GM23338 (cell line): ENCODE measurements around the gene CD72. TPM values are rescaled to one million over a fixed set of nuclear protein-coding genes. Genes with fewer than 3 reads are reported as not detected.

Experiments used
- ATAC-seq: fragments of 200-7000 bp; cut with Tn5 transposase; 3 replicates; pipeline ENCODE4 v1.9.1; 2020
- DNase-seq: peaks from one replicate; pipeline ENCODE4 v3.0.0-alpha.2; 2015; ENCODE audit warnings: low spot score
- H2AFZ ChIP-seq: fragments of 200-600 bp; sonication (generic); 2 replicates; pipeline ENCODE4 v1.8.0; 2016; ENCODE audit warnings: antibody characterized with exemption, mild to moderate bottlenecking, moderate library complexity
- H3F3A ChIP-seq: fragments of 200-600 bp; sonication (generic); replicated peaks from 2 replicates; pipeline ENCODE4 v1.8.0; 2017; ENCODE audit warnings: antibody characterized with exemption, mixed run types, low read depth
- H3K27ac ChIP-seq: fragments of 200-600 bp; sonication (generic); 2 replicates; pipeline ENCODE4 v1.6.1; 2016; ENCODE audit warnings: low read depth
- H3K27me3 ChIP-seq: fragments of 200-600 bp; sonication (generic); 2 replicates; pipeline ENCODE4 v1.8.0; 2016; ENCODE audit warnings: mild to moderate bottlenecking, mixed run types, moderate library complexity; ENCODE audit not compliant: insufficient read depth
- H3K36me3 ChIP-seq: fragments of 200-600 bp; sonication (generic); 2 replicates; pipeline ENCODE4 v1.8.0; 2016; ENCODE audit warnings: mild to moderate bottlenecking; ENCODE audit not compliant: insufficient read depth
- H3K4me1 ChIP-seq: fragments of 200-600 bp; sonication (generic); 2 replicates; pipeline ENCODE4 v1.8.0; 2016; ENCODE audit warnings: mild to moderate bottlenecking, moderate library complexity; ENCODE audit not compliant: insufficient read depth
- H3K4me2 ChIP-seq: fragments of 200-600 bp; sonication (generic); 2 replicates; pipeline ENCODE4 v1.7.1; 2017; ENCODE audit warnings: mixed run types
- H3K4me3 ChIP-seq: fragments of 200-600 bp; sonication (generic); 2 replicates; pipeline ENCODE4 v1.6.1; 2016; ENCODE audit warnings: mixed run types
- H3K79me2 ChIP-seq: fragments of 200-600 bp; sonication (generic); replicated peaks from 2 replicates; pipeline ENCODE4 v1.8.0; 2017; ENCODE audit warnings: mild to moderate bottlenecking; ENCODE audit not compliant: insufficient read depth
- H3K9me2 ChIP-seq: fragments of 200-600 bp; sonication (generic); 2 replicates; pipeline ENCODE4 v1.8.0; 2017; ENCODE audit not compliant: insufficient read depth
- H4K20me1 ChIP-seq: fragments of 200-600 bp; sonication (generic); replicated peaks from 2 replicates; pipeline ENCODE4 v1.8.0; 2017; ENCODE audit warnings: mild to moderate bottlenecking; ENCODE audit not compliant: insufficient read depth
- H3K27ac Mint-ChIP-seq: 2 replicates; pipeline ENCODE4 v1.8.0; 2020; ENCODE audit warnings: inconsistent platforms, mild to moderate bottlenecking, moderate library complexity, mixed read lengths
- H3K27me3 Mint-ChIP-seq: 3 replicates; pipeline ENCODE4 v1.8.0; 2022; ENCODE audit warnings: low read depth, mild to moderate bottlenecking, moderate library complexity, mixed read lengths, inconsistent platforms; ENCODE audit not compliant: insufficient read depth, poor library complexity
- H3K36me3 Mint-ChIP-seq: 3 replicates; pipeline ENCODE4 v1.8.0; 2021; ENCODE audit warnings: low read depth, mild to moderate bottlenecking, inconsistent platforms, moderate library complexity, mixed read lengths
- H3K4me1 Mint-ChIP-seq: 3 replicates; pipeline ENCODE4 v1.8.0; 2020; ENCODE audit warnings: mild to moderate bottlenecking, inconsistent platforms, mixed read lengths
- H3K4me3 Mint-ChIP-seq: 3 replicates; pipeline ENCODE4 v1.8.0; 2021; ENCODE audit warnings: moderate library complexity, mild to moderate bottlenecking, inconsistent platforms, mixed read lengths
- H3K9me3 Mint-ChIP-seq: 3 replicates; pipeline ENCODE4 v1.8.0; 2020; ENCODE audit warnings: moderate library complexity, mild to moderate bottlenecking, inconsistent platforms, mixed read lengths
- CREB1 ChIP-seq: fragments of 250-450 bp; sonication (Bioruptor Pico); IDR thresholded peaks from 2 replicates; pipeline ENCODE4 v1.5.0; 2020; ENCODE audit warnings: low read depth, mild to moderate bottlenecking, moderate library complexity
- CTCF ChIP-seq, 2 experiments: fragments of 200-600 bp in 1 of 2; sonication (generic) in 1 of 2; conservative IDR thresholded peaks; 2 replicates each; pipeline versions ENCODE4 v1.5.1 to v1.6.1; 2016 to 2017; ENCODE audit warnings: antibody characterized with exemption in 2 of 2, low read depth in 2 of 2, mild to moderate bottlenecking in 2 of 2, moderate library complexity in 1 of 2
- ETS1 ChIP-seq: IDR thresholded peaks from 2 replicates; pipeline ENCODE4 v1.6.1; 2016; ENCODE audit warnings: antibody characterized with exemption
- JUNB ChIP-seq: IDR thresholded peaks from one replicate; pipeline ENCODE4 v1.6.1; 2016; ENCODE audit warnings: antibody characterized with exemption; ENCODE audit not compliant: unreplicated experiment
- POLR2AphosphoS5 ChIP-seq: IDR thresholded peaks from 2 replicates; pipeline ENCODE4 v1.6.1; 2016; ENCODE audit warnings: antibody characterized with exemption, low read depth
- STAT1 ChIP-seq: IDR thresholded peaks from one replicate; pipeline ENCODE4 v1.6.1; 2016; ENCODE audit warnings: antibody characterized with exemption; ENCODE audit not compliant: unreplicated experiment
- ZNF331 ChIP-seq: fragments of 250-450 bp; sonication (Bioruptor Pico); IDR thresholded peaks from 2 replicates; pipeline ENCODE4 v1.5.0; 2020; ENCODE audit warnings: low read depth, mild to moderate bottlenecking, moderate library complexity
- polyA plus RNA-seq: library from polyadenylated mRNA; unstranded; fragments of >200 nt; fragmentation: Nextera tagmentation; extraction: Ambion mirVana; gene quantifications from 2 replicates; pipeline ENCODE4 v1.2.1, GENCODE V29; 2016
- total RNA-seq: library from RNA; depleted of rRNA; stranded (reverse); fragments of >200 nt; shearing (Covaris generic); gene quantifications from 2 replicates; pipeline ENCODE4 v1.2.3, GENCODE V29; 2014

The CD72 gene
- total and polyA plus RNA-seq, 2 experiments from 2014 or later: 4.7 to 4.8 TPM

- H3K4me1 Mint-ChIP-seq: peaks cover 9% of the 10 kb centered on the region
- H3K27ac ChIP-seq: peak overlapping the region; percentile 85
- no peaks in the 10 kb centered on the region for H3K27me3 ChIP-seq
- H3K27me3 Mint-ChIP-seq: peaks cover 8% of the 10 kb centered on the region
- H3K4me1 ChIP-seq: peaks cover 18% of the 10 kb centered on the region
- TF ChIP-seq ETS1 (peak; percentile 51; the same call in 1 of the 2 replicates), CREB1 (CRISPR knock-in tag) (peak; percentile 72), POLR2AphosphoS5 (peak; percentile 82), CTCF (conservative IDR thresholded peaks at IDR 0.05; ENCODE audit: low read depth in 2 of 2) (peak; percentile 81 to 89), ZNF331 (CRISPR knock-in tag) (no peak)
- H3F3A ChIP-seq: peaks cover 13% of the 10 kb centered on the region; the same call in 1 of the 2 replicates
- no peaks in the 10 kb centered on the region for H3K36me3 ChIP-seq
- no peaks in the 10 kb centered on the region for H3K9me2 ChIP-seq
- H3K79me2 ChIP-seq: peaks cover 4% of the 10 kb centered on the region; the same call in 1 of the 2 replicates
- ATAC-seq (peak; percentile 88), DNase-seq (peak; percentile 100)
- H3K4me3 Mint-ChIP-seq: peak overlapping the region; percentile 96
- peak overlapping the region; percentile 99 for H3K4me2 ChIP-seq
- H3K4me3 ChIP-seq: peak overlapping the region; percentile 89
- H4K20me1 ChIP-seq: no peaks in the 10 kb centered on the region; the same call in 1 of the 2 replicates
- peak overlapping the region; percentile 100 for H3K27ac Mint-ChIP-seq
- H3K9me3 Mint-ChIP-seq: no peaks in the 10 kb centered on the region
- peak overlapping the region; percentile 97 for H2AFZ ChIP-seq
- peaks cover 10% of the 10 kb centered on the region for H3K36me3 Mint-ChIP-seq
Measured at GRCh38 chr9:35603986-35604577, 14.1 kb downstream of the CD72 start.

- peak overlapping the region; percentile 61 for H2AFZ ChIP-seq
Measured at GRCh38 chr9:35603506-35603985, 14.7 kb downstream of the CD72 start.

More at GRCh38 chr9:35603506-35603985, 14.7 kb downstream of the CD72 start:
- Mint-ChIP-seq H3K9me3 (no peaks in the 10 kb centered on the region), H3K36me3 (peaks cover 7% of the 10 kb centered on the region; the same call in 2 of the 3 replicates), H3K27me3 (peaks cover 8% of the 10 kb centered on the region), H3K27ac (peak overlapping the region; percentile 15), H3K4me3 (peak overlapping the region; percentile 96), H3K4me1 (peaks cover 9% of the 10 kb centered on the region)
- H4K20me1 ChIP-seq: no peaks in the 10 kb centered on the region; the same call in 1 of the 2 replicates
- H3K36me3 ChIP-seq: no peaks in the 10 kb centered on the region
- peak overlapping the region; percentile 76 for H3K4me2 ChIP-seq
- peak; percentile 9 for DNase-seq
- no peaks in the 10 kb centered on the region for H3K27me3 ChIP-seq
- peak overlapping the region; percentile 56 for H3K4me3 ChIP-seq
- no peak for ATAC-seq
- peaks cover 19% of the 10 kb centered on the region for H3K4me1 ChIP-seq
- peaks cover 13% of the 10 kb centered on the region; the same call in 1 of the 2 replicates for H3F3A ChIP-seq
- H3K79me2 ChIP-seq: peaks cover 4% of the 10 kb centered on the region; the same call in 1 of the 2 replicates
- H3K9me2 ChIP-seq: no peaks in the 10 kb centered on the region
- TF ChIP-seq STAT1: no peak
- no peak for TF ChIP-seq JUNB
- TF ChIP-seq CTCF (conservative IDR thresholded peaks at IDR 0.05; ENCODE audit: low read depth in 2 of 2): no peak
- H3K27ac ChIP-seq: 0 out of 2 replicates have a peak overlapping the region, but pooled peaks have one; percentile 69
